ENCODE results near the gene ABCC11. TPM values are rescaled to one million over a fixed set of nuclear protein-coding genes. Genes with fewer than 3 reads are reported as not detected.
A peak's percentile ranks its signal among the peaks of the same experiment; 100 is the strongest.

Gene ABCC11
- total RNA-seq, 1 experiment from 2014 or later: 0.44 TPM

DNA sequence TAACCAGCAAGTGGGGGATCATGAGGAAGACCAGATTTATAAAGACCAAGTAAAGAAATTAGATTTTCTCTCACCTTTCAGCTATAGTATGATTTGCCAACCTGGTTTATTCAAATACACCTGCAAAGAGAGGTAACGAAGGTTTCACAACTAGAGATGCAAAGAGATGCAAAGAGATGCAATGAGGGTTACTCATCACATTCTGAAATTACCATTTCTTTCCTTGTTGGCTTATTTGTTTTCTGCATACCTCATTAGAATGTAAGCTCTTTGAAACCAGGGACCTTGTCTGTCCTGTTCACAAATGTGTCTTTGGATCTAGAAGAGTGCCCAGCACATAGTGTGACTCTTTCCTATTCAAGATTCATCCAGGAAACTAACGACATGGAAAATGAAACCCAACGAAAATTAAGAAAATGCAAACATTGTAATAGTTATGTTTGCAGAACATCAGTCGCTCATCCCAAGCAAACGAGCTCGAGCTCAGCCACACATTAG is 12.2 kb downstream of the ABCC11 start:
- ChIA-PET POLR2A (interaction anchor here (1.1 kb wide), 1 partner anchor 9 kb away, joined by 3 read pairs; the partner anchor contains the start of gene LONP2), CTCF (interaction anchor here (0.5 to 1.4 kb wide), 5 partner anchors 28 to 1212 kb away, joined by 3 to 5 read pairs (median 3); no protein-coding TSS in a partner anchor)
- no peak for DNase-seq (ENCODE audit: unreplicated experiment)
- BruUV-seq (replicated peaks): no TSS peak
- H3K4me1 Mint-ChIP-seq (ENCODE audit: insufficient read depth, unreplicated experiment): no peaks in the 10 kb centered on the region
- H3K27me3 Mint-ChIP-seq (ENCODE audit: insufficient read depth, unreplicated experiment): no peaks in the 10 kb centered on the region
- TF ChIP-seq, protein P1, sequence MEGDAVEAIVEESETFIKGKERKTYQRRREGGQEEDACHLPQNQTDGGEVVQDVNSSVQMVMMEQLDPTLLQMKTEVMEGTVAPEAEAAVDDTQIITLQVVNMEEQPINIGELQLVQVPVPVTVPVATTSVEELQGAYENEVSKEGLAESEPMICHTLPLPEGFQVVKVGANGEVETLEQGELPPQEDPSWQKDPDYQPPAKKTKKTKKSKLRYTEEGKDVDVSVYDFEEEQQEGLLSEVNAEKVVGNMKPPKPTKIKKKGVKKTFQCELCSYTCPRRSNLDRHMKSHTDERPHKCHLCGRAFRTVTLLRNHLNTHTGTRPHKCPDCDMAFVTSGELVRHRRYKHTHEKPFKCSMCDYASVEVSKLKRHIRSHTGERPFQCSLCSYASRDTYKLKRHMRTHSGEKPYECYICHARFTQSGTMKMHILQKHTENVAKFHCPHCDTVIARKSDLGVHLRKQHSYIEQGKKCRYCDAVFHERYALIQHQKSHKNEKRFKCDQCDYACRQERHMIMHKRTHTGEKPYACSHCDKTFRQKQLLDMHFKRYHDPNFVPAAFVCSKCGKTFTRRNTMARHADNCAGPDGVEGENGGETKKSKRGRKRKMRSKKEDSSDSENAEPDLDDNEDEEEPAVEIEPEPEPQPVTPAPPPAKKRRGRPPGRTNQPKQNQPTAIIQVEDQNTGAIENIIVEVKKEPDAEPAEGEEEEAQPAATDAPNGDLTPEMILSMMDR (IDR thresholded peaks at IDR 0.05; ENCODE audit: unreplicated experiment): no peak
- H3K36me3 Mint-ChIP-seq (ENCODE audit: insufficient read depth, unreplicated experiment): no peaks in the 10 kb centered on the region
- no peak overlapping the region for H3K4me3 Mint-ChIP-seq (ENCODE audit: unreplicated experiment)
- no peak overlapping the region for H3K27ac Mint-ChIP-seq (ENCODE audit: low read depth, unreplicated experiment)
- intact Hi-C loops (cut with micrococcal nuclease): no loop called here
- H3K9me3 Mint-ChIP-seq (ENCODE audit: unreplicated experiment): no peaks in the 10 kb centered on the region

DNA sequence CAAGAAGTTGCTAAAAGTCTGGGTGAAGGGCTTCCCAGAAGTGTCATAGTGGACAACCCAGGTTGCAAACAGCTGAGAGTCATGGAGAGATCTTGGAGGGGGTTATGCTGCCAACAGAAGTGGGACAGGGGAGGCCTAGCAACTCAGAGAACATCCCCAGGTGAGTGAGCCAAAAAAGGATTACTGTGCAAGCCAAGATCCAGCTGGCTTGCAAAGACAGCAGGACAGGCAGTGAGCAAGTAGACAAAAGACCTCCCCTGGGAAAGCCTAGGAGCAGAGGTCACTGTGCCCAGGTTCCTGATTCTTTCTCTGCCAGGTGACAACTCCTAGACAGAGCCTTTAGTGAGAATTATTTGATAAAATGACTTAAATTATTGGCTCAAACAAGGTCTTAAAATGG is 12.7 kb downstream of the ABCC11 start:
- Mint-ChIP-seq H3K4me1 (ENCODE audit: insufficient read depth, unreplicated experiment) (no peaks in the 10 kb centered on the region), H3K4me3 (ENCODE audit: unreplicated experiment) (no peak overlapping the region), H3K27ac (ENCODE audit: low read depth, unreplicated experiment) (no peak overlapping the region), H3K27me3 (ENCODE audit: insufficient read depth, unreplicated experiment) (no peaks in the 10 kb centered on the region), H3K9me3 (ENCODE audit: unreplicated experiment) (no peaks in the 10 kb centered on the region), H3K36me3 (ENCODE audit: insufficient read depth, unreplicated experiment) (no peaks in the 10 kb centered on the region)
- no peak for DNase-seq (ENCODE audit: unreplicated experiment)
- POLR2A ChIA-PET: no interaction called here
- TF ChIP-seq, protein P1 (IDR thresholded peaks at IDR 0.05; ENCODE audit: unreplicated experiment): no peak
- CTCF ChIA-PET: interaction anchor here (0.6 to 0.7 kb wide), 2 partner anchors 77 to 962 kb away, joined by 3 to 5 read pairs; no protein-coding TSS in a partner anchor
- intact Hi-C loops (cut with micrococcal nuclease): no loop called here
- no TSS peak for BruUV-seq (replicated peaks)

DNA sequence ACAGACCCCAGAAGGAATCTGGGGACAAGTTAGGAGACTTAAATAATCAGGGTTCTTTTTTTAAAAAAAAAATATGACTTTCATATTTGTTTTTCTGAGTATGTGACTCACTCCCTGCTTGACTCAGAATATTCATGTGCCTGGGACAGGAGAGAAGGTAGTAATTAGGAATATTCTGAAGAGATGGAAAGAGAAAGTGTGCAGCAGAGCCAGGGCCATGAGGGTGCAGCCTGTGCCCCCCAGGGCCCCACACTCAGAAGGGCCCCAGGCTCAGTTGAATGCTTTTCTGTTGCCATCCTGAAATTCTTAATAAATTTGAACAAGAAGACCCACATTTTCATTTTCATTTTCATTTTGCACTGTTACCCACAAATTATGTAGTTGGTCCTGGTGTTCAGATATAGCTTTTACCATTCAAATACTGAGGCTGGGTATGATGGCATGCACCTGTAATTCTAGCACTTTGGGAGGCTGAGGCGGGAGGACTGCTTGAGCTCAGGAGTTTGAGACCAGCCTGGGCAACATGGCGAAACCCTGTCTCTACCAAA is 14.8 kb downstream of the ABCC11 start:
- H3K9me3 Mint-ChIP-seq (ENCODE audit: unreplicated experiment): no peaks in the 10 kb centered on the region
- ChIA-PET CTCF (no interaction called here), POLR2A (no interaction called here)
- no peak overlapping the region for H3K27ac Mint-ChIP-seq (ENCODE audit: low read depth, unreplicated experiment)
- no peaks in the 10 kb centered on the region for H3K4me1 Mint-ChIP-seq (ENCODE audit: insufficient read depth, unreplicated experiment)
- DNase-seq (ENCODE audit: unreplicated experiment): no peak
- intact Hi-C loops (cut with micrococcal nuclease): no loop called here
- TF ChIP-seq, protein P1 (IDR thresholded peaks at IDR 0.05; ENCODE audit: unreplicated experiment): no peak
- H3K4me3 Mint-ChIP-seq (ENCODE audit: unreplicated experiment): no peak overlapping the region
- no peaks in the 10 kb centered on the region for H3K27me3 Mint-ChIP-seq (ENCODE audit: insufficient read depth, unreplicated experiment)
- no TSS peak for BruUV-seq (replicated peaks)
- no peaks in the 10 kb centered on the region for H3K36me3 Mint-ChIP-seq (ENCODE audit: insufficient read depth, unreplicated experiment)

DNA sequence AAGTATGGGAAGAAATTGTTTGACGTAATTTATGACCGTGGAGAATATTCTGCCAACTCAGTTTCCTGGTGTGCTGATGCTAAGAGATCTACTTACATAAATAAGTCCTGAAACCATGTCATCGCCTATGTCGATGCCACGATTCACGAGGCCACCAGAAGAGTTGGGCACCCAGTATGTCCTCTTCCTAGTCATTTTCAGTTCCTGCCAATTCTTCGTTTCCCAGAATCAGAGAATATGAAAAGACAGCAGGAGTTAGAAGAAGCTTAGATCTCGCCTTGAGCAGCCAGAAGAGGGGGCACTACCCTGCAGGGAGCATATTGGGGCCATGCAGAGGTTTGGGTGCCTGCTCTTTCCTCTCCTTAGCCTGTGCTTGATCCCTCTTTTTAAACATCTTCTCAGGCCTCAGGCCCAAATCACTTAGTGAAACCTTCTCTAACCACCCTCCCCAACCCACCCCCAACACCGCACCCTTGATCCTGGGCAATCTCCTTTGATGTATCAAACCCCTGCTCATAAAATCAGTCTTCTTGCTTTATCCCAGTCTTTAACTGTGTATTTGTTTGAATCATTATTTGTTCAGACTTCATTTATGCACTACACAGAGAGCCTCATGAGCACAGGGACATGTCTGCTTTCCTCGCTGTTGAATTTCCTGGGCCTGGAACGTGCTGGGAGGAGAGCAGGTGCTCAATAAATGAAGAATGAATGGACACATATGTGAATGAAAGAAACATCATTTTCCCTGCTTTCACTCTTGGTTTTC is 15.4 kb downstream of the ABCC11 start:
- Mint-ChIP-seq H3K27me3 (ENCODE audit: insufficient read depth, unreplicated experiment) (no peaks in the 10 kb centered on the region), H3K9me3 (ENCODE audit: unreplicated experiment) (no peaks in the 10 kb centered on the region), H3K27ac (ENCODE audit: low read depth, unreplicated experiment) (no peak overlapping the region), H3K4me3 (ENCODE audit: unreplicated experiment) (no peak overlapping the region), H3K4me1 (ENCODE audit: insufficient read depth, unreplicated experiment) (no peaks in the 10 kb centered on the region), H3K36me3 (ENCODE audit: insufficient read depth, unreplicated experiment) (no peaks in the 10 kb centered on the region)
- ChIA-PET CTCF (interaction anchor here (0.5 to 0.6 kb wide), 2 partner anchors 25 to 295 kb away, joined by 3 read pairs; no protein-coding TSS in a partner anchor), POLR2A (interaction anchor here (1.2 kb wide), 1 partner anchor 20 kb away, joined by 4 read pairs; no protein-coding TSS in a partner anchor)
- DNase-seq (ENCODE audit: unreplicated experiment): peak; percentile 45
- no TSS peak for BruUV-seq (replicated peaks)
- TF ChIP-seq, protein P1 (IDR thresholded peaks at IDR 0.05; ENCODE audit: unreplicated experiment): peak; percentile 12
- intact Hi-C loops (cut with micrococcal nuclease): no loop called here

Measured in MCF 10A (cell line).